Suprapubic skin (tissue), 4 donors: ENCODE results near the gene RFXANK. TPM values are rescaled to one million over a fixed set of nuclear protein-coding genes. Genes with fewer than 3 reads are reported as not detected.
"Not testable (repeated sequence)": the region's sequence is repeated elsewhere in the genome, so short reads cannot be mapped to it uniquely, and the experiment has no call there.

ENCODE experiments used
- DNase-seq, 2 donors: peaks; one replicate each; pipeline ENCODE4 v3.0.0-alpha.2; 2019; ENCODE audit warnings: low spot score in 2 of 2
- H3K27ac ChIP-seq: fragments of 200-600 bp; sonication (generic); one replicate; pipeline ENCODE4 v1.5.1; 2019
- H3K27me3 ChIP-seq: fragments of 200-600 bp; sonication (generic); one replicate; pipeline ENCODE4 v1.5.1; 2019
- H3K36me3 ChIP-seq: fragments of 200-600 bp; sonication (generic); one replicate; pipeline ENCODE4 v1.5.1; 2019
- H3K4me1 ChIP-seq: fragments of 200-600 bp; sonication (generic); one replicate; pipeline ENCODE4 v1.5.1; 2019
- H3K4me3 ChIP-seq: fragments of 200-600 bp; sonication (generic); one replicate; pipeline ENCODE4 v1.5.1; 2019; ENCODE audit warnings: mild to moderate bottlenecking
- H3K9me3 ChIP-seq: fragments of 200-600 bp; sonication (generic); one replicate; pipeline ENCODE4 v1.5.1; 2019
- EP300 ChIP-seq: sonication (generic); formaldehyde crosslinking; IDR thresholded peaks from one replicate; pipeline ENCODE4 v1.6.1; 2017; ENCODE audit warnings: antibody characterized with exemption
- POLR2A ChIP-seq, 2 donors: fragments of 450-650 bp; IDR thresholded peaks; one replicate each; pipeline ENCODE4 v1.6.1; 2017; ENCODE audit warnings: antibody characterized with exemption in 2 of 2, mild to moderate bottlenecking in 2 of 2, moderate library complexity in 2 of 2
- POLR2AphosphoS5 ChIP-seq, 3 donors: sonication (generic); formaldehyde crosslinking; IDR thresholded peaks; one replicate each; pipeline ENCODE4 v1.6.1; 2017; ENCODE audit warnings: antibody characterized with exemption in 3 of 3
- WGBS: methylation state at CpG from one replicate; pipeline ENCODE4 v1.1.5; 2018; 5-methylcytosine and 5-hydroxymethylcytosine counted together
- total RNA-seq, 4 donors: library from RNA; depleted of rRNA; stranded (reverse); fragments of >200 nt; gene quantifications; one replicate each; pipeline ENCODE4 v1.1.0, GENCODE V29; 2016
- TF ChIP-seq, protein P1 (sequence below), 2 donors: fragments of 200-600 bp in 1 of 2; fragments of 450-650 bp in 1 of 2; sonication (generic) in 1 of 2; IDR thresholded peaks; one replicate each; pipeline ENCODE4 v1.5.1; 2016 to 2019; ENCODE audit warnings: antibody characterized with exemption in 2 of 2, mild to moderate bottlenecking in 1 of 2, moderate library complexity in 1 of 2

The RFXANK gene
- total RNA-seq, 4 donors from 2014 or later, result 37.9 to 47.6 (median 45.7) TPM

GRCh38 chr19:19170873-19171672 is 21.0 kb upstream of the RFXANK start:
- Histone ChIP-seq H3K27ac (no peak overlapping the region), H3K27me3 (no peaks in the 10 kb centered on the region), H3K36me3 (peaks cover 3% of the 10 kb centered on the region), H3K4me3 (no peak overlapping the region), H3K9me3 (no peaks in the 10 kb centered on the region), H3K4me1 (peaks cover 9% of the 10 kb centered on the region)
- 71% methylated on average over 6 of the region's 6 CpGs for WGBS
- TF ChIP-seq POLR2AphosphoS5 (IDR thresholded peaks at IDR 0.05), result no peak
- TF ChIP-seq POLR2A (IDR thresholded peaks at IDR 0.05), result no peak
- TF ChIP-seq, protein P1, sequence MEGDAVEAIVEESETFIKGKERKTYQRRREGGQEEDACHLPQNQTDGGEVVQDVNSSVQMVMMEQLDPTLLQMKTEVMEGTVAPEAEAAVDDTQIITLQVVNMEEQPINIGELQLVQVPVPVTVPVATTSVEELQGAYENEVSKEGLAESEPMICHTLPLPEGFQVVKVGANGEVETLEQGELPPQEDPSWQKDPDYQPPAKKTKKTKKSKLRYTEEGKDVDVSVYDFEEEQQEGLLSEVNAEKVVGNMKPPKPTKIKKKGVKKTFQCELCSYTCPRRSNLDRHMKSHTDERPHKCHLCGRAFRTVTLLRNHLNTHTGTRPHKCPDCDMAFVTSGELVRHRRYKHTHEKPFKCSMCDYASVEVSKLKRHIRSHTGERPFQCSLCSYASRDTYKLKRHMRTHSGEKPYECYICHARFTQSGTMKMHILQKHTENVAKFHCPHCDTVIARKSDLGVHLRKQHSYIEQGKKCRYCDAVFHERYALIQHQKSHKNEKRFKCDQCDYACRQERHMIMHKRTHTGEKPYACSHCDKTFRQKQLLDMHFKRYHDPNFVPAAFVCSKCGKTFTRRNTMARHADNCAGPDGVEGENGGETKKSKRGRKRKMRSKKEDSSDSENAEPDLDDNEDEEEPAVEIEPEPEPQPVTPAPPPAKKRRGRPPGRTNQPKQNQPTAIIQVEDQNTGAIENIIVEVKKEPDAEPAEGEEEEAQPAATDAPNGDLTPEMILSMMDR (IDR thresholded peaks at IDR 0.05), result no peak
- no peak for TF ChIP-seq EP300
- DNase-seq, result no peak

DNA sequence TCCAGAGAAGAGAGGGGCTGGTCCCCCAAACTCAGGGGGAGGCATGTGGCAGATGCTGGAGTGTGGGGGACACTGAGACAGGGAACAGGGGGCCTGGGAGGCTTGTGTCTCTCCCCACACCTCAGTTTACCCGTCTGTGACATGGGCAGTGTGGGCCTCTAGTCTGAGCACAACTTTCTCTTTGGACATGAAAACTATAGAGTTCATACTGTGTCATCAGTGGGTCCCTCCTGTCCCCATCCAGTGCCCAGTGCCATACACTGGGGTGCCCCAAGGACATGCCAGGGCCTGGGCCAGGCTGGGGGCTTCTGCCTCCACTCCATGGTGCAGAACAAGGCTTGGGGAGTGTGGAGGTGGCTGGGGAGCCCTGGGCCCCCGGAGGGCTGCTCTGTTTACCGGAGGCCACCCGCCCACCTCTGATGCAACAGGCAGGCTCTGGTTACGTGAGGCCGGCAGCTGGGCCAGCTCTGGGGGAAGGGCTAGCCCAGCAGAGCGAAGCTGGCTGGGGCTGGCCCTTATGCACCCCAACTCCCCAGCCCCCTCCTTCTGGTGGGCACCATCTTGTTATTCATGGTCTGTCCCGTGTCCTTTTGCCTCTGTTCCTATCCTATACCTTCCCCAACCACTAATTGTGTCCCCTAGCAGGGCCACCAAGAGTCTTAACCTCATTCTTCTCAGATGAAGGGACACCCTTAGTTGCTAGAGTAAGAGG is 20.1 kb upstream of the RFXANK start:
- 78% methylated on average over 4 of the region's 8 CpGs for WGBS
- H3K4me1 ChIP-seq, result peaks cover 9% of the 10 kb centered on the region
- no peak for DNase-seq
- H3K4me3 ChIP-seq, result no peak overlapping the region
- no peak for TF ChIP-seq POLR2AphosphoS5 (IDR thresholded peaks at IDR 0.05)
- TF ChIP-seq, protein P1 (IDR thresholded peaks at IDR 0.05), result no peak
- no peak for TF ChIP-seq EP300
- TF ChIP-seq POLR2A (IDR thresholded peaks at IDR 0.05), result no peak
- H3K36me3 ChIP-seq, result peaks cover 12% of the 10 kb centered on the region
- no peaks in the 10 kb centered on the region for H3K9me3 ChIP-seq
- no peaks in the 10 kb centered on the region for H3K27me3 ChIP-seq
- no peak overlapping the region for H3K27ac ChIP-seq

GRCh38 chr19:19173243-19173642 is 18.8 kb upstream of the RFXANK start:
- not testable (repeated sequence) for H3K4me1 ChIP-seq, H3K9me3 ChIP-seq, H3K27me3 ChIP-seq, DNase-seq, H3K4me3 ChIP-seq, H3K27ac ChIP-seq
- H3K36me3 ChIP-seq, result peaks cover 22% of the 10 kb centered on the region
- 88% methylated on average over 5 of the region's 5 CpGs for WGBS

DNA sequence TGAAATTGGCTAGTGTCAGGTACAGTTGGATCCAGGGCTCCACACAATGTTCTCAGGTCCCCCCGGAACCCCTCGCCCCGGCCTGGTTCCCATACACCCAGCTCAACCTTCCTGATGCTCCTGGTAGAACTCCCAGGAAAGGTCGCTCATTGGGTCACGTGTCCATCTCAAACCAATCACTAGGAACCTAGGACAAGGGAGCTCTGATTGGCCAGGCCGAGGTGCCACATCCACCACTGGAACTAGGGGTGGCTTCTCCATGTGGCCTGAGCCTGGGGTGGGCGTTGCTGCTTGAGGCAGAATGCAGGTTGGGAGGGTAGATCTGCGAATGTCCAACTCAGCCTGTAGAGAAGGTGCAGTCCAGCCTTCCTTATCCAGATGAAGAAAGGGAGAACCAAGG is 15.1 kb upstream of the RFXANK start:
- Histone ChIP-seq H3K27me3 (no peaks in the 10 kb centered on the region), H3K4me3 (no peak overlapping the region), H3K4me1 (no peaks in the 10 kb centered on the region), H3K27ac (no peak overlapping the region), H3K36me3 (peaks cover 56% of the 10 kb centered on the region), H3K9me3 (no peaks in the 10 kb centered on the region)
- TF ChIP-seq EP300, result no peak
- TF ChIP-seq POLR2A (IDR thresholded peaks at IDR 0.05), result no peak
- TF ChIP-seq, protein P1 (IDR thresholded peaks at IDR 0.05), result no peak
- no peak for TF ChIP-seq POLR2AphosphoS5 (IDR thresholded peaks at IDR 0.05)
- DNase-seq, result no peak
- 92% methylated on average over 8 of the region's 8 CpGs for WGBS

DNA sequence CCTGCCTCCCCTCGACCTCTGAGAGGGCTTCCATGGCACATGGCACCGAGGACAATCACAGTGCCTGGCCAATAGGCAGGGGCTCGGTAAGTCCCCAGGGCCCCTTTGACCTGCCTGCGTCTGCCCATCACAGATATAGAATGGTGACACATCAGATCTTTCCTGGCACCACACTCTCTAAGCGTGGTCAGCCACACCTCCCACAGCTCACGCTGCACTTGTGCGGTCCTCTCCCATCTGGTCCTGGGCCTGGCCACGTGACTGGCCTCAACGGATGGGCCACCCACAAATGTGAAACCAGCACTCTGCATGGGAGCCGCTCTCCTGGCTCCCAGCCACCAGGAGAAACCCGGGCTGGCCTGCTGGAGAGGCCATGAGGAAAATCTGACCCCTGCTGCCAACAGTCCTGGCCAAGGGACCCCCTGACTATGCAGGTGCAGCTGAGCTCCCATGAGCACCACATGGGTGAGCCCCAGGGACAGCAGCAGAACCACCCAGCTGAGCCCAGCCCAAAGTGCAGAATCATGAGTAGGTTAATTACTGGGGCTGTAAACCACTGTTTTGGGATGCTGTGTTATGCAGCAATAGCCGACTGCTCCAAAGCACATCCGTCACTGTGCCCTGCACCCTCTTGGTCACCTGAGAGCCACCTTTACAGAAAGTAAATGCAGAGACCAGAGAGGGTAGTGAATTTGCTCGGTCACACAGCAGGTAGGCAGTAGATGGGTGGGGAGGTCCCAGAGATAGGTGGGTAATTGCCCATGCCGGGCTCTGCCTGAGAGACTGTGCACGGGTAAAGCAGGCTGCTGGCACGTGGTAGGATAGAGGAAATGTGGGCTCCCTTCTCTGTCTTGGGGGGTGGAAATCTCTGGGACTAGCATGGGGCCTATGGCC is 12.3 kb upstream of the RFXANK start:
- Histone ChIP-seq H3K36me3 (peaks cover 66% of the 10 kb centered on the region), H3K27ac (no peak overlapping the region), H3K4me3 (no peak overlapping the region), H3K27me3 (no peaks in the 10 kb centered on the region), H3K4me1 (no peaks in the 10 kb centered on the region), H3K9me3 (no peaks in the 10 kb centered on the region)
- WGBS, result 88% methylated on average over 16 of the region's 17 CpGs
- TF ChIP-seq, protein P1 (IDR thresholded peaks at IDR 0.05), result no peak
- TF ChIP-seq EP300 (no peak), POLR2A (IDR thresholded peaks at IDR 0.05) (no peak), POLR2AphosphoS5 (IDR thresholded peaks at IDR 0.05) (no peak)
- DNase-seq, result no peak
